Left lung (tissue), 10 donors: ENCODE measurements around the gene TIE1. TPM values are rescaled to one million over a fixed set of nuclear protein-coding genes. Genes with fewer than 3 reads are reported as not detected.
A peak's percentile ranks its signal among the peaks of the same experiment; 100 is the strongest.

Source experiments
- ATAC-seq: fragments of 200-7000 bp; cut with Tn5 transposase; one replicate; pipeline ENCODE4 v1.9.1; 2020; ENCODE audit warnings: moderate library complexity
- DNase-seq, 4 donors: peaks; one replicate each; pipeline ENCODE4 v3.0.0-alpha.2; 2013 to 2020
- H3K27ac ChIP-seq, 2 donors: fragments of 200-600 bp; sonication (generic) in 1 of 2; one replicate each; pipeline versions ENCODE4 v1.5.0 to v1.8.0; 2020 to 2021
- H3K27me3 ChIP-seq, 2 donors: fragments of 200-600 bp; sonication (generic) in 1 of 2; one replicate each; pipeline versions ENCODE4 v1.5.0 to v1.8.0; 2020 to 2021
- H3K36me3 ChIP-seq, 2 donors: fragments of 200-600 bp; sonication (generic) in 1 of 2; one replicate each; pipeline versions ENCODE4 v1.5.0 to v1.8.0; 2020 to 2021
- H3K4me1 ChIP-seq, 2 donors: fragments of 200-600 bp; one replicate each; pipeline ENCODE4 v1.8.0; 2021
- H3K4me3 ChIP-seq, 2 donors: fragments of 200-600 bp; sonication (generic) in 1 of 2; one replicate each; pipeline versions ENCODE4 v1.5.0 to v1.8.0; 2020 to 2021; ENCODE audit warnings: mild to moderate bottlenecking in 1 of 2
- H3K9me3 ChIP-seq, 2 donors: fragments of 200-600 bp; sonication (generic) in 1 of 2; one replicate each; pipeline versions ENCODE4 v1.5.0 to v1.8.0; 2020 to 2021
- intact Hi-C, 2 donors: fragments of 100-400 bp; cut with DNase I; formaldehyde crosslinking; loops; one replicate each; pipeline versions ENCODE4 v1.11.2 to v1.14.2; 2022
- polyA plus RNA-seq, 6 donors: library from polyadenylated mRNA; unstranded; fragments of 120-200 nt; gene quantifications; one replicate each; pipeline ENCODE4 v1.2.1, GENCODE V29; 2013; ENCODE audit not compliant: insufficient read length in 6 of 6
- total RNA-seq, 2 donors: library from RNA; stranded (reverse); fragmentation: NEBNext Ultra II Directional; extraction: Animal tissue kit (Norgen Biotek cat#: 25700); gene quantifications; one replicate each; pipeline ENCODE4 v1.2.1, GENCODE V29; 2021
- TF ChIP-seq, protein P1 (sequence below), 2 donors: fragments of 200-600 bp; sonication (generic) in 1 of 2; IDR thresholded peaks; one replicate each; pipeline versions ENCODE4 v1.5.0 to v1.8.0; 2021; ENCODE audit warnings: antibody characterized with exemption in 2 of 2
- donor health status: DM: no; HTN: yes; CAD: no.
- donor health status: DM: no; HTN: no; CAD: no.

Gene TIE1
- total and polyA plus RNA-seq, 8 donors: 38.5 to 110 (median 92.0) TPM

DNA sequence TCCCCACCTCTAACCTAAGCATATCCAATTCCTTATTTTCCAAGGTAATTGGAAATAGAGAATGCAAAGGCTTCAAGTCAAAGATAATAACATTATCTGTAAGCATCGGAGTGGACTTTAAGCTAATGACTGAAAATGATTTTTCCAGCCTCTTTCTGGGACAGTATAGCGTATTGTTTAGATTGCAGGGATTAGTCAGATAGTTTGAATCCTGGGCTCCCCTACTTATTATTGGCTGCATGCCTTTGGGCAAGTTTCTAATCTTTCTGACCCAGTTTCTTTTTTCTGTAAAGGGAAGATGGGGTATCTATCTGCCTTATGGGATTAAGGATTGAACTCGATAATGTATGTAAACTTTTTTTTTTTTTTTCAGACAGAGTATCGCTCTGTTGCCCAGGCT is 56.5 kb downstream of the TIE1 start:
- Histone ChIP-seq H3K36me3 (peaks cover 0 to 22% of the 10 kb centered on the region in 2 donors), H3K9me3 (no peaks in the 10 kb centered on the region), H3K27ac (no peak overlapping the region), H3K4me3 (no peak overlapping the region), H3K27me3 (no peaks in the 10 kb centered on the region), H3K4me1 (peaks cover 13 to 34% of the 10 kb centered on the region in 2 donors)
- no peak for ATAC-seq
- TF ChIP-seq, protein P1, sequence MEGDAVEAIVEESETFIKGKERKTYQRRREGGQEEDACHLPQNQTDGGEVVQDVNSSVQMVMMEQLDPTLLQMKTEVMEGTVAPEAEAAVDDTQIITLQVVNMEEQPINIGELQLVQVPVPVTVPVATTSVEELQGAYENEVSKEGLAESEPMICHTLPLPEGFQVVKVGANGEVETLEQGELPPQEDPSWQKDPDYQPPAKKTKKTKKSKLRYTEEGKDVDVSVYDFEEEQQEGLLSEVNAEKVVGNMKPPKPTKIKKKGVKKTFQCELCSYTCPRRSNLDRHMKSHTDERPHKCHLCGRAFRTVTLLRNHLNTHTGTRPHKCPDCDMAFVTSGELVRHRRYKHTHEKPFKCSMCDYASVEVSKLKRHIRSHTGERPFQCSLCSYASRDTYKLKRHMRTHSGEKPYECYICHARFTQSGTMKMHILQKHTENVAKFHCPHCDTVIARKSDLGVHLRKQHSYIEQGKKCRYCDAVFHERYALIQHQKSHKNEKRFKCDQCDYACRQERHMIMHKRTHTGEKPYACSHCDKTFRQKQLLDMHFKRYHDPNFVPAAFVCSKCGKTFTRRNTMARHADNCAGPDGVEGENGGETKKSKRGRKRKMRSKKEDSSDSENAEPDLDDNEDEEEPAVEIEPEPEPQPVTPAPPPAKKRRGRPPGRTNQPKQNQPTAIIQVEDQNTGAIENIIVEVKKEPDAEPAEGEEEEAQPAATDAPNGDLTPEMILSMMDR (IDR thresholded peaks at IDR 0.05): no peak
- intact Hi-C loops: no loop called here
- no peak for DNase-seq

DNA sequence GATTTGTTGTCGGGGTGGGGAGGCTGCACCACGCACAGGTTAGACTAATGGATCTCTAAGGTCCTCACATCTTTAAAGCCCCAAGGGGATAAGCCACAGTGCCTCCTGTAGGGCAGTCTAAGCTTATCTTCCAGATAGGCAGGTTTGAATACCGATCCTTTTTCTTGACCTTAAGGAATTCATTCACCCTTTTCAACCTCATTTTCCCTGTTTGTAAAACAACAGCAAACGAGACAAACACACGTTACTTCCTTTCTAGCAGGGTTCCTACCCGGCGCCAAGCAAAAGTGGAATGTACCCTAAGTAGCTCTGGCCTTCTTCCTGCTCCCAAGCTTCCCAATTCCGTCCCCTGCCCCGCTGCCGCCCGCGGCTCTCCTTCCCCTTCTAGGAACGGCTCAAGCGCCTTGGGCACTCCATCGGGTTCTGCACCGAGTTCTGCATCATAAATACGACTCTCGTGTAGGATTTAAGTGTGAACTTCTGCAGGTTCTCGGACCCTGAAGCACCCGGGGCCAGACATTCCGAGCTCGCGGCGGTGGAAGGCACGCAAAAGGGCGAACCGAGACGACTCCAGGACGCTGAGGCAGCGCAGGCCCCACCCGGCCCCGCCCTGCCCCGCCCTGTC is 57.5 kb downstream of the TIE1 start:
- DNase-seq (no peak), ATAC-seq (peak; percentile 78)
- intact Hi-C loops: no loop called here
- TF ChIP-seq, protein P1 (IDR thresholded peaks at IDR 0.05): peak in 1 of 2 donors; percentile 22
- peak overlapping the region; percentile 94 to 98 for H3K27ac ChIP-seq
- no peaks in the 10 kb centered on the region for H3K27me3 ChIP-seq
- peaks cover 13 to 35% of the 10 kb centered on the region in 2 donors for H3K4me1 ChIP-seq
- peak overlapping the region; percentile 64 to 68 for H3K4me3 ChIP-seq
- no peaks in the 10 kb centered on the region for H3K9me3 ChIP-seq
- peaks cover 0 to 31% of the 10 kb centered on the region in 2 donors for H3K36me3 ChIP-seq

DNA sequence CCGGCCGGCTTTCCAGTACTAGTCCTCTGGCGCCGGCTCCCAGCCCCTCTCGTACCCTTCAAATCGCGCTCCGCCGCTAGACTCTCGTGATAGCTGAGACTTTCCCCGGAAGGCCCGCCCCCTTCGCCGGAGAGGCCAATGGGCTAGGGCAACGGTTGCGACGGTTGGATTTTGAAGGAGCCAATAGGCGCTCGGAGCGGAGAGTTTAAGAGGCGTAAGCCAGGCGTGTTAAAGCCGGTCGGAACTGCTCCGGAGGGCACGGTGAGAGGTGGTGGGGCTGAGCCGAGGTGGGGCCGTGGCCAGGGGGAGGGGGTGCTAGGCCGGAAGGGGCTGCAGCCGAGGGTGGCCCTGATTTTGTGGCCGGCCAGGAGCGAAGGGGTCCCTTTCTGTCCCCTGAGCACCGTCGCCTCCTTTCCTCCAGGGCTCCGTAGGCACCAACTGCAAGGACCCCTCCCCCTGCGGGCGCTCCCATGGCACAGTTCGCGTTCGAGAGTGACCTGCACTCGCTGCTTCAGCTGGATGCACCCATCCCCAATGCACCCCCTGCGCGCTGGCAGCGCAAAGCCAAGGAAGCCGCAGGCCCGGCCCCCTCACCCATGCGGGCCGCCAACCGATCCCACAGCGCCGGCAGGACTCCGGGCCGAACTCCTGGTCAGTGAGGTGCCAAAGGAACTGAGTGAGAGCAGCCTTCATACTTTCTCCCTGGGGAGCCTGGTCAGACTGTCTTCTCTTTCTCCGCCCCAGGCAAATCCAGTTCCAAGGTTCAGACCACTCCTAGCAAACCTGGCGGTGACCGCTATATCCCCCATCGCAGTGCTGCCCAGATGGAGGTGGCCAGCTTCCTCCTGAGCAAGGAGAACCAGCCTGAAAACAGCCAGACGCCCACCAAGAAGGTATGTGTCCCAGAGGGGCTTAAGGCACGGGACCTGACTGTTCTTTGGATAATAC is 58.2 kb downstream of the TIE1 start, which contains the start of gene CDC20:
CDC20 (plus strand) TSS at position 236 of the 948 bp plus-strand sequence; CDS start at position 471, 235 bp downstream.
- Histone ChIP-seq H3K36me3 (peaks cover 6 to 39% of the 10 kb centered on the region in 2 donors), H3K4me3 (peak within 1 kb of the TSS; percentile 64 to 68), H3K9me3 (no peaks in the 10 kb centered on the region), H3K27ac (peak within 1 kb of the TSS; percentile 94 to 98), H3K27me3 (no peaks in the 10 kb centered on the region), H3K4me1 (peaks cover 13 to 43% of the 10 kb centered on the region in 2 donors)
- DNase-seq (peak; percentile 95 to 99 (median 98)), ATAC-seq (peak; percentile 98)
- TF ChIP-seq, protein P1 (IDR thresholded peaks at IDR 0.05): no peak
- intact Hi-C loops: no loop called here

DNA sequence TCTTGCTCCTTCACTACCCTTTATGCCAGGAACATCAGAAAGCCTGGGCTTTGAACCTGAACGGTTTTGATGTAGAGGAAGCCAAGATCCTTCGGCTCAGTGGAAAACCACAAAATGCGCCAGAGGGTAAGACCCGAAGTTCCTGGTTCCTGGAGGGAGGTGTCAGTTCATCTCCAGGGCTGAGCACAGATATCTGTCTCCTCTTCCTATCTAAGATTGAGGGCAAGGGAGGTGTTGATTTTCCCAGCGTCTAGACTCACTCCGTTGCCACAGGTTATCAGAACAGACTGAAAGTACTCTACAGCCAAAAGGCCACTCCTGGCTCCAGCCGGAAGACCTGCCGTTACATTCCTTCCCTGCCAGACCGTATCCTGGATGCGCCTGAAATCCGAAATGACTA is 58.9 kb downstream of the TIE1 start:
- TF ChIP-seq, protein P1 (IDR thresholded peaks at IDR 0.05): no peak
- Histone ChIP-seq H3K4me3 (peak overlapping the region in 1 of 2 donors; percentile 64), H3K27me3 (no peaks in the 10 kb centered on the region), H3K4me1 (peaks cover 13 to 47% of the 10 kb centered on the region in 2 donors), H3K27ac (no peak overlapping the region), H3K36me3 (peaks cover 6 to 46% of the 10 kb centered on the region in 2 donors), H3K9me3 (no peaks in the 10 kb centered on the region)
- ATAC-seq (no peak), DNase-seq (no peak)
- intact Hi-C loops: no loop called here

DNA sequence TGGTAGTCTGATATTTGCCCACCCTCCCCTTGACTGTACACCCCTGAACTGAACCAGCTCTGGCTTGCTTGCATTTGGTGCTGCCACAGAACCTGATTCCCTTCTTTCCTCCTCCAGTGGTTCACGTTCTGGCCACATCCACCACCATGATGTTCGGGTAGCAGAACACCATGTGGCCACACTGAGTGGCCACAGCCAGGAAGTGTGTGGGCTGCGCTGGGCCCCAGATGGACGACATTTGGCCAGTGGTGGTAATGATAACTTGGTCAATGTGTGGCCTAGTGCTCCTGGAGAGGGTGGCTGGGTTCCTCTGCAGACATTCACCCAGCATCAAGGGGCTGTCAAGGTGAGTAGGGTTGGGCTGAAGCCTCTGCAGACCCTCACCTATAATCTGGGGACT is 59.8 kb downstream of the TIE1 start:
- DNase-seq (no peak), ATAC-seq (no peak)
- peaks cover 13 to 57% of the 10 kb centered on the region in 2 donors for H3K4me1 ChIP-seq
- no peak overlapping the region for H3K4me3 ChIP-seq
- no peaks in the 10 kb centered on the region for H3K9me3 ChIP-seq
- H3K27me3 ChIP-seq: no peaks in the 10 kb centered on the region
- intact Hi-C loops: no loop called here
- TF ChIP-seq, protein P1 (IDR thresholded peaks at IDR 0.05): no peak
- peaks cover 6 to 55% of the 10 kb centered on the region in 2 donors for H3K36me3 ChIP-seq
- H3K27ac ChIP-seq: no peak overlapping the region
